Endodermal cell (in vitro differentiated cells): Measurements from ENCODE around the gene VPS13A. TPM values are rescaled to one million over a fixed set of nuclear protein-coding genes. Genes with fewer than 3 reads are reported as not detected.

ENCODE experiments used
- DNase-seq: peaks from one replicate; pipeline ENCODE4 v3.0.0-alpha.2; 2017
- H3K27ac ChIP-seq: 2 replicates; pipeline ENCODE4 v1.5.1; 2013; ENCODE audit warnings: mild to moderate bottlenecking, low read depth, low read length, moderate library complexity
- H3K27me3 ChIP-seq: 2 replicates; pipeline ENCODE4 v1.6.1; 2013; ENCODE audit warnings: mild to moderate bottlenecking, low read length, moderate library complexity; ENCODE audit not compliant: insufficient read depth, control insufficient read depth, poor library complexity, severe bottlenecking
- H3K36me3 ChIP-seq: 2 replicates; pipeline ENCODE4 v1.7.0; 2013; ENCODE audit warnings: mild to moderate bottlenecking, low read length, moderate library complexity; ENCODE audit not compliant: control insufficient read depth, insufficient read depth
- H3K4me1 ChIP-seq: one replicate; pipeline ENCODE4 v1.7.0; 2013; ENCODE audit warnings: low read length; ENCODE audit not compliant: control insufficient read depth, insufficient read depth
- H3K4me3 ChIP-seq: 2 replicates; pipeline ENCODE4 v1.5.1; 2013; ENCODE audit warnings: mild to moderate bottlenecking, low read length, moderate library complexity
- H3K9ac ChIP-seq: 2 replicates; pipeline ENCODE4 v1.6.1; 2013; ENCODE audit warnings: mild to moderate bottlenecking, low read length, moderate library complexity; ENCODE audit not compliant: poor library complexity, severe bottlenecking; ENCODE audit errors: extremely low read depth
- H3K9me3 ChIP-seq: 2 replicates; pipeline ENCODE4 v1.6.1; 2013; ENCODE audit warnings: mild to moderate bottlenecking, low read length, moderate library complexity; ENCODE audit not compliant: control insufficient read depth
- H3K27ac Mint-ChIP-seq: 2 replicates; pipeline ENCODE4 v1.8.0; 2020; ENCODE audit warnings: mixed read lengths
- H3K27me3 Mint-ChIP-seq: 2 replicates; pipeline ENCODE4 v1.8.0; 2021; ENCODE audit warnings: mild to moderate bottlenecking, mixed read lengths; ENCODE audit not compliant: insufficient read depth
- H3K36me3 Mint-ChIP-seq: 2 replicates; pipeline ENCODE4 v1.8.0; 2020; ENCODE audit warnings: low read depth, mixed read lengths
- H3K4me1 Mint-ChIP-seq: 2 replicates; pipeline ENCODE4 v1.8.0; 2020; ENCODE audit warnings: mixed read lengths
- H3K4me3 Mint-ChIP-seq: 2 replicates; pipeline ENCODE4 v1.8.0; 2020; ENCODE audit warnings: mild to moderate bottlenecking, moderate library complexity, mixed read lengths
- H3K9me3 Mint-ChIP-seq: 2 replicates; pipeline ENCODE4 v1.8.0; 2020; ENCODE audit warnings: mild to moderate bottlenecking, mixed read lengths
- CTCF ChIP-seq: fragments of 200-600 bp; sonication (generic); conservative IDR thresholded peaks from 2 replicates; pipeline ENCODE4 v1.5.0; 2021; ENCODE audit warnings: antibody characterized with exemption, mild to moderate bottlenecking
- WGBS, 2 experiments: methylation state at CpG; one replicate each; pipeline versions ENCODE4 v1.1.5 to v1.1.7; 2013; ENCODE audit warnings: missing lambda C conversion rate in 2 of 2, mixed read lengths in 1 of 2; ENCODE audit not compliant: insufficient coverage in 1 of 2, insufficient read length in 1 of 2; 5-methylcytosine and 5-hydroxymethylcytosine counted together
- long read RNA-seq, 4 experiments: library from polyadenylated mRNA in 2 of 4; library from RNA in 1 of 4; library from capped mRNA in 1 of 4; stranded (forward) in 3 of 4; unstranded in 1 of 4; transcript quantifications; one replicate each; pipeline ENCODE4 v2.0.0, GENCODE V29; 2020 to 2021; ENCODE audit warnings: inconsistent platforms in 1 of 4
- polyA plus RNA-seq, 2 experiments: library from polyadenylated mRNA; stranded (reverse); fragments of 50-300 nt; gene quantifications; one replicate each; pipeline ENCODE4 v1.2.3, GENCODE V29; 2013
- total RNA-seq, 2 donors: library from RNA; stranded (reverse); fragmentation: NEBNext Ultra II Directional in 1 of 2; extraction: Animal tissue kit (Norgen Biotek cat#: 25700) in 1 of 2; gene quantifications; 2 replicates in 1 of 2; 3 replicates in 1 of 2; pipeline ENCODE4 v1.2.1, GENCODE V29; 2021

VPS13A gene
- 10 to 100 TPM; 37.2 to 41.6 TPM for total RNA-seq
- 14.3 TPM for polyA plus RNA-seq (2013, experiment 1 of 2)
- 14.9 TPM for polyA plus RNA-seq (2013, experiment 2 of 2)
- long read RNA-seq, experiment 1, partial matches to known transcripts, result 3 of 9 reads
- long read RNA-seq, experiment 1, other reads (novel, unspliced or antisense), result 6 of 9 reads
- long read RNA-seq, experiment 2, full-length matches to known transcripts, result 3 of 27 reads
- long read RNA-seq, experiment 2, partial matches to known transcripts, result 15 of 27 reads
- long read RNA-seq, experiment 2, other reads (novel, unspliced or antisense), result 9 of 27 reads
- long read RNA-seq, experiment 3, partial matches to known transcripts, result 15 of 16 reads
- long read RNA-seq, experiment 3, other reads (novel, unspliced or antisense), result 1 of 16 reads
- long read RNA-seq, experiment 4, partial matches to known transcripts, result 2 of 5 reads
- long read RNA-seq, experiment 4, other reads (novel, unspliced or antisense), result 3 of 5 reads

- peak within 1 kb of the TSS; percentile 89 for H3K27ac Mint-ChIP-seq
- H3K36me3 Mint-ChIP-seq, result no peaks in the 10 kb centered on the region
- WGBS, 2 experiments, result 0 to 1% methylated on average over 30 to 89 of the region's 89 CpGs
- no peaks in the 10 kb centered on the region for H3K9me3 ChIP-seq
- H3K27ac ChIP-seq, result peak within 1 kb of the TSS; percentile 35
- H3K4me1 ChIP-seq, result peaks cover 3% of the 10 kb centered on the region
- H3K4me3 ChIP-seq, result peak within 1 kb of the TSS; percentile 94
- H3K36me3 ChIP-seq, result no peaks in the 10 kb centered on the region
- peak within 1 kb of the TSS; percentile 91 for H3K4me3 Mint-ChIP-seq
- DNase-seq, result peak; percentile 99
- no peaks in the 10 kb centered on the region for H3K27me3 ChIP-seq
- TF ChIP-seq CTCF, result peak; percentile 38
- H3K9ac ChIP-seq, result peak within 1 kb of the TSS; percentile 66
- H3K9me3 Mint-ChIP-seq, result no peaks in the 10 kb centered on the region
- H3K27me3 Mint-ChIP-seq, result peaks cover 2% of the 10 kb centered on the region
- peaks cover 27% of the 10 kb centered on the region for H3K4me1 Mint-ChIP-seq
These were observed at the start of gene VPS13A for GRCh38 chr9:77177143-77177893. VPS13A (plus strand) TSS chr9:77177534; CDS start chr9:77177705, 171 bp downstream.

- Histone ChIP-seq H3K27ac (no peak overlapping the region), H3K9me3 (no peaks in the 10 kb centered on the region), H3K27me3 (no peaks in the 10 kb centered on the region), H3K4me1 (no peaks in the 10 kb centered on the region), H3K9ac (no peak overlapping the region), H3K36me3 (no peaks in the 10 kb centered on the region), H3K4me3 (no peak overlapping the region)
- WGBS, 2 experiments, result 26% methylated on average over 1 of the region's 1 CpG; no CpG with 5 or more reads in 1 of the 2 experiments
- peak; percentile 91 for DNase-seq
- peaks cover 13% of the 10 kb centered on the region for H3K9me3 Mint-ChIP-seq
- no peaks in the 10 kb centered on the region for H3K27me3 Mint-ChIP-seq
- H3K36me3 Mint-ChIP-seq, result no peaks in the 10 kb centered on the region
- H3K4me1 Mint-ChIP-seq, result no peaks in the 10 kb centered on the region
- H3K27ac Mint-ChIP-seq, result no peak overlapping the region
- TF ChIP-seq CTCF, result no peak
- H3K4me3 Mint-ChIP-seq, result no peak overlapping the region
These were observed 49.1 kb upstream of the VPS13A start for GRCh38 chr9:77128125-77128789.

- no peak for DNase-seq
- TF ChIP-seq CTCF, result no peak
- H3K4me3 ChIP-seq, result no peak overlapping the region
- H3K9ac ChIP-seq, result no peak overlapping the region
- Mint-ChIP-seq H3K9me3 (peaks cover 7% of the 10 kb centered on the region), H3K4me3 (no peak overlapping the region), H3K27me3 (no peaks in the 10 kb centered on the region), H3K36me3 (no peaks in the 10 kb centered on the region), H3K27ac (no peak overlapping the region), H3K4me1 (no peaks in the 10 kb centered on the region)
- H3K27me3 ChIP-seq, result no peaks in the 10 kb centered on the region
- no peaks in the 10 kb centered on the region for H3K4me1 ChIP-seq
- 89 to 90% methylated on average over 4 to 5 of the region's 5 CpGs for WGBS, 2 experiments
- H3K36me3 ChIP-seq, result no peaks in the 10 kb centered on the region
- H3K9me3 ChIP-seq, result no peaks in the 10 kb centered on the region
- no peak overlapping the region for H3K27ac ChIP-seq
These were observed 45.9 kb upstream of the VPS13A start for GRCh38 chr9:77131399-77131798.
